Smooth muscle cell (in vitro differentiated cells): ENCODE data around the gene CASZ1. TPM values are rescaled to one million over a fixed set of nuclear protein-coding genes. Genes with fewer than 3 reads are reported as not detected.

Experiments
- DNase-seq: peaks from one replicate; lab custom pipeline; 2025; ENCODE audit not compliant: unreplicated experiment; lab: John Stamatoyannopoulos, UW
- H2AFZ ChIP-seq: fragments of 200-600 bp; sonication (generic); 2 replicates; pipeline ENCODE4 v1.6.0; 2016; ENCODE audit warnings: antibody characterized with exemption, low read depth, mild to moderate bottlenecking
- H3F3A ChIP-seq: fragments of 200-600 bp; sonication (generic); 2 replicates; pipeline ENCODE4 v1.6.0; 2017; ENCODE audit warnings: antibody characterized with exemption, low read depth
- H3K27ac ChIP-seq: fragments of 200-600 bp; sonication (generic); 2 replicates; pipeline ENCODE4 v1.5.1; 2016; ENCODE audit warnings: low read depth, mild to moderate bottlenecking
- H3K27me3 ChIP-seq: fragments of 200-600 bp; sonication (generic); 2 replicates; pipeline ENCODE4 v1.6.1; 2016; ENCODE audit warnings: low read depth, mild to moderate bottlenecking
- H3K36me3 ChIP-seq: fragments of 200-600 bp; sonication (generic); 2 replicates; pipeline ENCODE4 v1.5.1; 2016; ENCODE audit warnings: low read depth
- H3K4me1 ChIP-seq: fragments of 200-600 bp; sonication (generic); 2 replicates; pipeline ENCODE4 v1.5.1; 2016; ENCODE audit warnings: low read depth
- H3K4me2 ChIP-seq: fragments of 200-600 bp; sonication (generic); 2 replicates; pipeline ENCODE4 v1.6.0; 2016; ENCODE audit warnings: mild to moderate bottlenecking
- H3K4me3 ChIP-seq: fragments of 200-600 bp; sonication (generic); 2 replicates; pipeline ENCODE4 v1.5.1; 2016; ENCODE audit warnings: mild to moderate bottlenecking
- H3K79me2 ChIP-seq: fragments of 200-600 bp; sonication (generic); 2 replicates; pipeline ENCODE4 v1.6.0; 2016; ENCODE audit warnings: low read depth, mild to moderate bottlenecking
- H3K9ac ChIP-seq: fragments of 200-600 bp; sonication (generic); 2 replicates; pipeline ENCODE4 v1.6.0; 2016; ENCODE audit warnings: low read depth
- H3K9me3 ChIP-seq: fragments of 200-600 bp; sonication (generic); replicated peaks from 2 replicates; pipeline ENCODE4 v1.5.1; 2016; ENCODE audit warnings: low read depth
- H4K20me1 ChIP-seq: fragments of 200-600 bp; sonication (generic); 2 replicates; pipeline ENCODE4 v1.6.0; 2016; ENCODE audit warnings: low read depth
- WGBS: methylation state at CpG from one replicate; pipeline ENCODE4 v1.1.7; 2016; ENCODE audit warnings: low lambda C conversion rate; 5-methylcytosine and 5-hydroxymethylcytosine counted together
- polyA plus RNA-seq: library from polyadenylated mRNA; unstranded; fragments of >200 nt; fragmentation: Nextera tagmentation; extraction: Ambion mirVana; gene quantifications from 2 replicates; pipeline ENCODE4 v1.2.1, GENCODE V29; 2016
- total RNA-seq: library from RNA; depleted of rRNA; stranded (reverse); fragments of >200 nt; gene quantifications from 2 replicates; pipeline ENCODE4 v1.2.3, GENCODE V29; 2014
- TF ChIP-seq, protein P1 (sequence below): fragments of 200-600 bp; sonication (generic); IDR thresholded peaks from 2 replicates; pipeline ENCODE4 v1.5.1; 2017; ENCODE audit warnings: borderline replicate concordance, mild to moderate bottlenecking, antibody characterized with exemption; ENCODE audit not compliant: insufficient read depth, poor library complexity, severe bottlenecking

The CASZ1 gene
- total and polyA plus RNA-seq, 2 experiments from 2014 or later, result 0.70 to 1.9 TPM

DNA sequence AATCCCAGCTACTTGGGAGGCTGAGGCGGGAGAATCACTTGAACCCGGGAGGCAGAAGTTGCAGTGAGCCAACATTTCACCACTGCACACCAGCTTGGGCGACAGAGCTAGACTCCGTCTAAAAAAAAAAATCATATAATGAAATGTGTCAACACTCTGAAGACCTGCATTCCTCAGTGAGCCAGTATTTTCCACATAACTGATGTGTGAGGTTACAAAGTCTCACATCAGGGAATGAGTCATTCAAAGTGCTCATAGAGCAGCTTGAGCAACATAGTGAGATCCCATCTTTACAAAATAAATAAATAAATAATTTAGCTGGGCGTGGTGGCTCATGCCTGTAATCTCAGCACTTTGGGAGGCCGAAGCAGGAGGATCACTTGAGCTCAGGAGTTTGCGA lies 65.5 kb downstream of the CASZ1 start:
- H2AFZ ChIP-seq, result no peak overlapping the region
- H3K9ac ChIP-seq, result no peak overlapping the region
- H3K4me3 ChIP-seq, result no peak overlapping the region
- no peaks in the 10 kb centered on the region for H4K20me1 ChIP-seq
- no peak overlapping the region for H3K27ac ChIP-seq
- no peaks in the 10 kb centered on the region for H3K36me3 ChIP-seq
- no peaks in the 10 kb centered on the region for H3K79me2 ChIP-seq
- peaks cover 27% of the 10 kb centered on the region for H3K4me1 ChIP-seq
- TF ChIP-seq, protein P1, sequence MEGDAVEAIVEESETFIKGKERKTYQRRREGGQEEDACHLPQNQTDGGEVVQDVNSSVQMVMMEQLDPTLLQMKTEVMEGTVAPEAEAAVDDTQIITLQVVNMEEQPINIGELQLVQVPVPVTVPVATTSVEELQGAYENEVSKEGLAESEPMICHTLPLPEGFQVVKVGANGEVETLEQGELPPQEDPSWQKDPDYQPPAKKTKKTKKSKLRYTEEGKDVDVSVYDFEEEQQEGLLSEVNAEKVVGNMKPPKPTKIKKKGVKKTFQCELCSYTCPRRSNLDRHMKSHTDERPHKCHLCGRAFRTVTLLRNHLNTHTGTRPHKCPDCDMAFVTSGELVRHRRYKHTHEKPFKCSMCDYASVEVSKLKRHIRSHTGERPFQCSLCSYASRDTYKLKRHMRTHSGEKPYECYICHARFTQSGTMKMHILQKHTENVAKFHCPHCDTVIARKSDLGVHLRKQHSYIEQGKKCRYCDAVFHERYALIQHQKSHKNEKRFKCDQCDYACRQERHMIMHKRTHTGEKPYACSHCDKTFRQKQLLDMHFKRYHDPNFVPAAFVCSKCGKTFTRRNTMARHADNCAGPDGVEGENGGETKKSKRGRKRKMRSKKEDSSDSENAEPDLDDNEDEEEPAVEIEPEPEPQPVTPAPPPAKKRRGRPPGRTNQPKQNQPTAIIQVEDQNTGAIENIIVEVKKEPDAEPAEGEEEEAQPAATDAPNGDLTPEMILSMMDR, result no peak
- peaks cover 6% of the 10 kb centered on the region for H3F3A ChIP-seq
- H3K27me3 ChIP-seq, result no peaks in the 10 kb centered on the region
- WGBS, result 48% methylated on average over 7 of the region's 7 CpGs
- no peaks in the 10 kb centered on the region for H3K9me3 ChIP-seq
- no peak for DNase-seq
- no peak overlapping the region for H3K4me2 ChIP-seq

- Histone ChIP-seq H3K4me2 (no peak overlapping the region), H3K4me1 (peaks cover 14% of the 10 kb centered on the region), H3K27ac (no peak overlapping the region), H3K9me3 (no peaks in the 10 kb centered on the region), H3K9ac (no peak overlapping the region), H3K79me2 (no peaks in the 10 kb centered on the region), H3F3A (peaks cover 6% of the 10 kb centered on the region), H3K27me3 (no peaks in the 10 kb centered on the region), H3K4me3 (no peak overlapping the region), H3K36me3 (no peaks in the 10 kb centered on the region), H4K20me1 (no peaks in the 10 kb centered on the region), H2AFZ (no peak overlapping the region)
- WGBS, result 84% methylated on average over 22 of the region's 31 CpGs
- DNase-seq, result no peak
- TF ChIP-seq, protein P1, result no peak
Observed at GRCh38 chr1:10728595-10729410, 67.6 kb downstream of the CASZ1 start.

- Histone ChIP-seq H3K36me3 (no peaks in the 10 kb centered on the region), H3K4me1 (peaks cover 11% of the 10 kb centered on the region), H3K9me3 (no peaks in the 10 kb centered on the region), H3K9ac (no peak overlapping the region), H3K27ac (no peak overlapping the region), H3K4me2 (no peak overlapping the region), H3K79me2 (no peaks in the 10 kb centered on the region), H3K27me3 (no peaks in the 10 kb centered on the region), H2AFZ (no peak overlapping the region), H4K20me1 (no peaks in the 10 kb centered on the region), H3K4me3 (no peak overlapping the region), H3F3A (peaks cover 6% of the 10 kb centered on the region)
- TF ChIP-seq, protein P1, result no peak
- 97% methylated on average over 16 of the region's 16 CpGs for WGBS
- DNase-seq, result no peak
Observed at GRCh38 chr1:10727751-10728232, 68.7 kb downstream of the CASZ1 start.
